Effector memory CD4-positive, alpha-beta T cell (primary cell): ENCODE data around the gene PSPC1.

Source experiments
- DNase-seq, 3 donors: peaks; one replicate each; pipeline ENCODE4 v3.0.0-alpha.2; 2020
- H3K27ac ChIP-seq: 2 replicates; pipeline ENCODE4 v1.7.0; 2013; ENCODE audit warnings: mild to moderate bottlenecking, low read length, moderate library complexity; ENCODE audit not compliant: insufficient read depth, poor library complexity, severe bottlenecking
- H3K27me3 ChIP-seq: replicated peaks from 2 replicates; pipeline ENCODE4 v1.7.0; 2013; ENCODE audit warnings: mild to moderate bottlenecking, low read length; ENCODE audit not compliant: insufficient read depth, control insufficient read depth, poor library complexity, severe bottlenecking
- H3K36me3 ChIP-seq: 2 replicates; pipeline ENCODE4 v1.7.0; 2013; ENCODE audit warnings: mild to moderate bottlenecking, low read length, moderate library complexity; ENCODE audit not compliant: control insufficient read depth, insufficient read depth
- H3K4me1 ChIP-seq: 2 replicates; pipeline ENCODE4 v1.7.0; 2013; ENCODE audit warnings: low read length, mild to moderate bottlenecking; ENCODE audit not compliant: control insufficient read depth, insufficient read depth, poor library complexity, severe bottlenecking
- H3K4me3 ChIP-seq: 2 replicates; pipeline ENCODE4 v1.7.0; 2013; ENCODE audit warnings: low read length, low read depth, mild to moderate bottlenecking; ENCODE audit not compliant: insufficient read depth, poor library complexity, severe bottlenecking
- H3K9me3 ChIP-seq: 2 replicates; pipeline ENCODE4 v1.7.0; 2013; ENCODE audit warnings: mild to moderate bottlenecking, low read length, moderate library complexity; ENCODE audit not compliant: control insufficient read depth

Gene PSPC1

DNA sequence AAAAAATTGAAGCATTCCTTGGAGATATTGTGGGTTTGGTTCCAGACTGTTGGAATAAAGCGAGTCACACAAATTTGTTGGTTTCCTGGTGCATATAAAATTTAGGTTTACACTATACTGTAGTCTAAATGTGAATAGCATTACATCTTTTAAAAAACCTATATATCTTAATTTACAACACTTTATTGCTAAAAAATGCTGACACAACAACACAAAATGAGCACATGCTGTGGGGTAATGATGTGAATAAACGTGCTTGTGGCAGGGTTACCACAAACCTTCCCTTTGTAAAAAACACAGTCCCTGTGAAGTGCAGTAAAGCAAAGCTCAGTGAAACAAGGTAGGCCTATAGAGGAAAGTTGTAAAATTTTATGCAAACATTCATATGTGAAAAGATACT, 121.6 kb downstream of the PSPC1 start:
- no peaks in the 10 kb centered on the region for H3K27me3 ChIP-seq
- peaks cover 62% of the 10 kb centered on the region for H3K36me3 ChIP-seq
- H3K9me3 ChIP-seq = no peaks in the 10 kb centered on the region
- no peak for DNase-seq
- no peaks in the 10 kb centered on the region for H3K4me1 ChIP-seq
- H3K4me3 ChIP-seq = no peak overlapping the region
- no peak overlapping the region for H3K27ac ChIP-seq

DNA sequence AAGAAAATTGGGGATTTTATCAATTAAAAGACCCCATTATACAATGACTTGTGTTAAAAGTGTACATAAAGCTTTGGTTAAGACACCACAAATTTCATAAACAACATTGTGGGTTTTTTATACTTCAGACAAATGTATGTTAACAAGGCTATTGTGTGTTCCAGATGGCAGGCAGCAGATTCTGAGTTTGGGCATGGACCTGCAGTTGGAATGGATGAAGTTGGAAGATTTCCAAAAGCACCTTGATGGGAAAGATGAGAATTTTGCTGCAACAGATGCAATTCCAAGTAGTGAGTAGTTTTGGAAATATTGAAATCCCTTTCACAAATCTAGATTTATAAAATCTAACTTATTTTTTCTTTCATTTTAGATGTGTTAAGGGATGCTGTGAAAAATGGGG, 123.9 kb downstream of the PSPC1 start:
- peaks cover 42% of the 10 kb centered on the region for H3K36me3 ChIP-seq
- H3K4me3 ChIP-seq = no peak overlapping the region
- no peak overlapping the region for H3K27ac ChIP-seq
- H3K4me1 ChIP-seq = no peaks in the 10 kb centered on the region
- H3K9me3 ChIP-seq = no peaks in the 10 kb centered on the region
- no peaks in the 10 kb centered on the region for H3K27me3 ChIP-seq
- DNase-seq = no peak

DNA sequence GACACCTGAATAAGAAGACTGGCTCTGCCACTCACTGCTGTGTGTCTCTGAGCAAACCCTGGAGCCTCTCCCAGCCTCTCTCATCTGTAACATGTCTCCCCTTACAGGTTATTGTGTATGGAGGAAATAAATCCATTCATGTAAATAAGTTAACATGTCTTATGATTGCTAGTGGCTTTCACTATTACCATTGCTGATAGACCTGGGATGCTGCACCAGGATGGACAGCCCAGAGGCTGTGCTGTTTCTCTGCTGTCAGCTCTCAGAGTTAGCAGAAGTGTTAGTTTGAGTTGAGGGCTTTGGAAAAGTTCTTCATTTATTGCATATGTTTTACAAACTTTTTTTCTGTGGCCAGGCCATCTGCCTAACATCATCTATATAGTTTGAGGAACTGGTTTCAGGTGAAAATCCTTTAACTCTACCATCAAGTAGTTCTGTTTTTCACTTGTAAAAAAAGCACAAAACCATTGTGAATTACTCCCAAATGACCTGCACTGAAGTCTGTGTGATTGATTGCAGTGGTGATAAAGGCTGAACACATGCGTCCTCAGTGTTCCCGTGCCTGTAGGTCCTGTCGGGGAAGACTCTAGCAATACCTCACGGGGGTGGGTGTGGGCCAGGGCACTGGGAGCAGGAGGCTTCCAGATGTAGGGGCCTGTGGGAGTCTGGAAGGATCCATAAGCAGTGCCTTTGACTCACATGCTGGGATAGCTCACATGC, 124.7 kb downstream of the PSPC1 start:
- Histone ChIP-seq H3K9me3 (no peaks in the 10 kb centered on the region), H3K36me3 (peaks cover 34% of the 10 kb centered on the region), H3K4me1 (no peaks in the 10 kb centered on the region), H3K4me3 (no peak overlapping the region), H3K27me3 (no peaks in the 10 kb centered on the region), H3K27ac (no peak overlapping the region)
- no peak for DNase-seq
